K562 (cell line): ENCODE measurements around the gene KRTAP5-4.

Experiments used
- ATF2 ChIP-seq: sonication (generic); formaldehyde crosslinking; IDR thresholded peaks from 2 replicates; pipeline ENCODE4 v1.8.1; 2022; ENCODE audit warnings: missing genetic modification reagents
- CTCF ChIP-seq, 3 experiments: IDR thresholded peaks in 2 of 3; conservative IDR thresholded peaks in 1 of 3; 2 replicates each; pipeline ENCODE4 v1.5.1; 2011 to 2012; ENCODE audit warnings: low read length in 3 of 3, mild to moderate bottlenecking in 3 of 3, control low read depth in 2 of 3, improper control_type of control experiment in 1 of 3, inconsistent platforms in 1 of 3, low read depth in 1 of 3, mixed read lengths in 1 of 3, moderate library complexity in 1 of 3; ENCODE audit not compliant: insufficient read depth in 2 of 3
- NR3C1 ChIP-seq: sonication (generic); formaldehyde crosslinking; IDR thresholded peaks from 2 replicates; pipeline ENCODE4 v1.8.1; 2022; ENCODE audit warnings: missing genetic modification reagents
- PHF8 ChIP-seq: fragments of 200-600 bp; sonication (generic); IDR thresholded peaks from 2 replicates; pipeline ENCODE4 v1.6.1; 2012; ENCODE audit warnings: mixed run types, mild to moderate bottlenecking, inconsistent platforms, low read length, moderate library complexity, borderline replicate concordance
- POLR2A ChIP-seq: fragments of 450-650 bp; conservative IDR thresholded peaks from 2 replicates; pipeline ENCODE4 v1.6.1; 2016
- SRSF3 ChIP-seq: fragments of 200-400 bp; formaldehyde crosslinking; IDR thresholded peaks from 2 replicates; pipeline ENCODE4 v1.6.1; 2016; ENCODE audit warnings: mild to moderate bottlenecking, low read length, moderate library complexity; ENCODE audit not compliant: insufficient read depth
- ZBTB7A ChIP-seq: IDR thresholded peaks from 2 replicates; pipeline ENCODE4 v1.6.1; 2011; ENCODE audit warnings: low read depth, mild to moderate bottlenecking, low read length, moderate library complexity, borderline replicate concordance; ENCODE audit not compliant: control insufficient read depth
- ZNF384 ChIP-seq: IDR thresholded peaks from 2 replicates; pipeline ENCODE4 v1.6.1; 2012; ENCODE audit warnings: low read depth, low read length, improper control_type of control experiment

GRCh38 chr11:1597994-1598380, 24.0 kb downstream of the KRTAP5-4 start, which contains the start of gene KRTAP5-2:
- no peak for TF ChIP-seq ZBTB7A
- no peak for TF ChIP-seq SRSF3
- TF ChIP-seq ATF2 (CRISPR knock-in tag), result no peak
- TF ChIP-seq ZNF384, result no peak
- TF ChIP-seq POLR2A, result no peak
- TF ChIP-seq CTCF (IDR thresholded peaks at IDR 0.05 in 2 of 3, conservative IDR thresholded peaks at IDR 0.05 in 1 of 3; ENCODE audit: insufficient read depth in 2 of 3, low read depth in 1 of 3, low read length in 3 of 3), result no peak
- TF ChIP-seq NR3C1 (CRISPR knock-in tag), result no peak
- no peak for TF ChIP-seq PHF8
